Left hindlimb (tissue), 1 donor: ENCODE measurements around the gene TGFB2.
A peak's percentile ranks its signal among the peaks of the same experiment; 100 is the strongest.
"Not testable (repeated sequence)": the region's sequence is repeated elsewhere in the genome, so short reads cannot be mapped to it uniquely, and the experiment has no call there.

Source experiments
- DNase-seq: peaks from one replicate; pipeline ENCODE4 v3.0.0-alpha.2; 2018

Gene TGFB2

DNA sequence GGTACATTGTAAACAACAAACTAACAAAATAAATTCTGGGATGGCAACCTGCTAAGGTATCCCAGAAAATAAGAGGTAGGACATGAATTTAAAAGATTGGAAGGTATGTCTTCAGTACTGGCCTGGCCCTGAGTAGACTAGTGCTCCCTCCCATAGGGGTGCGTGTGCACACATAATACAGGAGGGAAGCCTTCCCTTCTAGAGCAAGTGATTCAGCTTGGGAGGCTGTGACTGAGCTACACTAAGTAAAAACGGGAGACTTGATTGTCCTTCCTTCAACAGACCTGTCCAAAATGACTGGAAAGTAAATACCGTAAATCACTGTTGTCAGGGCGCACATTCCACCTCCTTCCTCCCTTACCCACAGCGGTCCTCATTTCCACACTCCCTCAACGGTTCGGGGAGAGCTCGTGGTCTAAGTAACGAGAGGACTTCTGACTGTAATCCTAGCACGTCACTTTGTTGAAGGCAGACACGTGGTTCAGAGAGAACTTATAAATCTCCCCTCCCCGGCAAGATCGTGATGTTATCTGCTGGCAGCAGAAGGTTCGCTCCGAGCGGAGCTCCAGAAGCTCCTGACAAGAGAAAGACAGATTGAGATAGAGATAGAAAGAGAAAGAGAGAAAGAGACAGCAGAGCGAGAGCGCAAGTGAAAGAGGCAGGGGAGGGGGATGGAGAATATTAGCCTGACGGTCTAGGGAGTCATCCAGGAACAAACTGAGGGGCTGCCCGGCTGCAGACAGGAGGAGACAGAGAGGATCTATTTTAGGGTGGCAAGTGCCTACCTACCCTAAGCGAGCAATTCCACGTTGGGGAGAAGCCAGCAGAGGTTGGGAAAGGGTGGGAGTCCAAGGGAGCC is at the start of gene TGFB2:
Gene TGFB2, plus strand, starts transcription at position 523 of the 859 bp plus-strand sequence. CDS start 1,366 bp downstream, outside the sequence.
- peak; percentile 84 for DNase-seq

DNA sequence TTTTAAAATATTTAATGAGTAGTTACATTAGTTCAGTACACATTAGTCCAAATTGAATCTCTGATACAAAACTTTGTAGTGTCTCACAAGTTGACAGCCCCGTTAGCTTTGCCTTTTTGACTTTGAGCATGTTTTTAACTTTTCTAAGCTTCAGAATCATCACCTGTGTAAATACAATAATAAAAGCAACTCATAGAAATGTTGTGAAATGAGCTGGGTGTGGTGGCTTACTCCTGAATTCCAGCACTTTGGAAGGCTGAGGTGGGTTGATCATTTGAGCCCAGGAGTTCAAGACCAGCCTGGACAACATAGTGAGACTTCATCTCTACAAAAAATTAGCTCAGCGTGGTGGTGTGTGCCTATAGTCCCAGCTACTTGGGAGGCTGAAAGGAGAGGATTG is 49.0 kb upstream of the TGFB2 start:
- DNase-seq: no peak

DNA sequence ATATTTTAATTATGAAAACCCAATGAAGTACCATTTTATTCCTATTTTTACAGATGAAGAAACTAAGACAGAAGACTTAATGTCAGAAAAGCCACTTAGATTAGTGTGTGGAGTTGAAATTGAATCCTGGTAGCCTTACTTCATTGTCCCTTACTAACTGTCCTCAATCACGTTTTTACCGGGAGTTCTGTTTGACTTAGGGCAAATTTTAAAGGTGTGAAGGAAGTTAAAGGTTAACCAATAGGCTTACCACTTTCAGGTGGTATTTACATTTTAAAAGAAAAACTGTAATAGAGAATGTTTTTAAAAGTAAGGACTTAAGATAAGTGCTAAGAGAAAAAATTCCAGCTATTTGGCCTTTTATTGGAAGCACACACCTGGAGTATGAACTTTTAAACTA is 47.7 kb upstream of the TGFB2 start:
- no peak for DNase-seq

DNA sequence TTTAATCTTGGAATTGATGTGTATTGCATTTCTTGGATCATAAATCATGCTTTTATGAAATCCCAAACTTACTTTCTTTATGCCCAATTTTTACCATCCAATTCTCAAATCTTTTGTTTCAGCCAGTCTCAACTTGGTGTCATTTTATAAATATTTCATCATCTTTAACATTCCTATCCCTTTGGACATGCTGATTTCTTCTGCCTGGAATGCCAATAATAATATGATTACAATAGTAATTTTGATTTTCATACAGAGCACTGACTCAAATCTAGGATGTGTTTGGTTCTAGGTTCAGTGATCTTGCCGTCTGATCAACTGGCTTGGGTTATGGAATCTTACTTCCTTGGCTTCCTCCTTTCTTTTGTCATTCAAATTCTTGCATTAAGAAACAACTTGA is 47.3 kb upstream of the TGFB2 start:
- no peak for DNase-seq

DNA sequence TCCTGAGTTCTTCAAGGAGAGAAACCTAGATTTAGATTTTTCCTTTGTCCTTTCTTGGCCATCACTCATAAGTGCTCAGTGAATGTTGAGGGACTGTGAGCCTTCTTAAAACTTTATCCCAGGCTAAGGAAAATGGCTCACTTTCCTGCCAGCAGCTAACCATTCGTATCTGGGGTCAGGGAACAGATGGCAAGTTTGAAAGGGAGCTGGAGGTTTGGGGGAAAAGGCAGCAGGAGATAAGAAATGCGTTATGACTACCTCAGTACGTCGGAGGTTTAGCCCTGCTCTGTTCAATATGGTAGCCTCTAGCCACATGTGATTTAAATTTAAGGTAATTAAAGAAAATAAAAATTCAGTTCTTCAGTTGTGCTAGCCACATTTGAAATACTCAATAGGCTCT is 46.7 kb upstream of the TGFB2 start:
- no peak for DNase-seq

DNA sequence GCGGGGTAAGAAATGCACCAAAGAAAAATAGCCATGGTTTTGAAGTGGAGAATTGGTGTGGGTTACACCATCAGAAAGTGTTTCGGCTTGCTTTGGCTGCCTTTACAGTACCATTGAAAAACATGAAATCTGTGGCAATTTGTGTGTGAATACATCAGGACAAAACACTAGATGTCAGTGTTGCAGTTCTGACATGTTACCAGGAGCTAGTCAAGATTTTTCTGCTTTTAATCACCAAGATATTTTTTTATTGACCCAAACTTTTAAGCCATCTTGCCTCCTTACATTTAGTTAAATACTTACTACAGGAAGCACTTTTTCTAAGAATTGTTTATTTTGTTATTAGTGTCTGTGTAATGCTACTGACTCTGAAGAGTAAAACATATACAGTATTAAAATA is 45.7 kb upstream of the TGFB2 start:
- no peak for DNase-seq

DNA sequence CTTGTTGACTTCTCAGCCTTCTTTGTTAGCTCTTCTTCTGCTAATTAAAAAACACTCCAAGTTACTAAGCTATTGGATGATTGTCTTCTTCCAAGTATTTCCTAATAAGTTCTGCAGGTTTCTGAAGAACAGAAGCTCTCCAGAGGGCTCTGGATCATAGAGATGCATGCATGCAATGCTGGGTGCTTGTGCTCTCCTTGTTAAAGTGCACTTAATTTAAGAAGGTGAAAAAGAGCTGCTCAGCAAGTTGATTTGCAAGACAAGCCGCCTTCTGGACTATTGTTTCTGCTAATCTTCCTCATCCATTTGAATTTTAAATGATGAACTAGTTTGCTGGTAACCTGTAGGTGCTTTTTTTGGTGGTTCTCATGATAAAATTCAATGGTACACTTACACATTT is 43.9 kb upstream of the TGFB2 start:
- DNase-seq: no peak

DNA sequence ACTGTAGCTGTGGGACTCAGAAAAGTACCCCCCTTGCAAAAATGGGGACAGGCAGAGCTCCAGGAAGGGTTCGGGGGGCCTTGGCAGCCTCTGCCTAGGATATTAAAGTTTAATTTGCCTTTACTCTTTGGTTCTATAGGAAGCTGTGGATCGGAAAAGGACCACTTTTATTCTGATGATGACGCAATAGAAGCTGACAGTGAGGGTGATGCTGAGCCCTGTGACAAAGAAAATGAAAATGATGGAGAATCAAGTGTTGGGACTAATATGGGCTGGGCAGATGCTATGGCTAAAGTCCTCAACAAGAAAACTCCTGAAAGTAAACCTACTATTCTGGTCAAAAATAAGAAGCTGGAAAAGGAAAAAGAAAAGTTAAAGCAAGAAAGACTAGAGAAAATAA is 43.0 kb upstream of the TGFB2 start:
- DNase-seq: no peak

DNA sequence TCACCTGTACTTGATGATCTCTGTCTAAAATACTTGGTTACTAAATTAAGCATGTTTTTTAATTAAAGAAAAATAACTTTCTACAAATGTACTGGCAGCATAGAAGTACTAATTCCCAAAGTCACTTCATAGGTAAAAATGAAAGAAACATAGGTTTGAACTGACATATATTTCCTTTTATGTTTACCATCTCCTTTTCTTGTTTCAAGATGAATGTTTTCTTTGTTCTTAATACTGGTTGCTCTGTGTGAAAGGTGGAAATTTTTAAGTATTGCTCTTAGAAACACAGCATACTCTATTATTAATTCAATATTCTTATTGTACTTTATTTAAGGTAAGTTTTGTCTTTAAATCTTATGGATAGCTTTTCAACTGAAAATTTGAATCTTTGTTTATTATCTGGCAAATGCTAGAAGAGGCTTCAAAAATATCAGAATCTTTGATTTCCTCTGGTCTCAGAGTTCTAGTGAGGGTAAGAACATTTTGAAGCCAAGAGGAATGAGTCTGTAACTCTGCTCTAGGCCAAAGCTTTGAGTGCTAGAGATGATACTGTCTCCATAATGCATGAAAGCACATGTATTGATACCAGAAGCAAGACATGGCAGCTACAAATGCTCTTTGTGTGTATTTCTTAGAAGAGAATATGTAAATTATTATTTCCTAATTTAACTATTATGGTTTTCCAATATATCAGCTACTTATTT is 41.8 kb upstream of the TGFB2 start:
- no peak for DNase-seq

DNA sequence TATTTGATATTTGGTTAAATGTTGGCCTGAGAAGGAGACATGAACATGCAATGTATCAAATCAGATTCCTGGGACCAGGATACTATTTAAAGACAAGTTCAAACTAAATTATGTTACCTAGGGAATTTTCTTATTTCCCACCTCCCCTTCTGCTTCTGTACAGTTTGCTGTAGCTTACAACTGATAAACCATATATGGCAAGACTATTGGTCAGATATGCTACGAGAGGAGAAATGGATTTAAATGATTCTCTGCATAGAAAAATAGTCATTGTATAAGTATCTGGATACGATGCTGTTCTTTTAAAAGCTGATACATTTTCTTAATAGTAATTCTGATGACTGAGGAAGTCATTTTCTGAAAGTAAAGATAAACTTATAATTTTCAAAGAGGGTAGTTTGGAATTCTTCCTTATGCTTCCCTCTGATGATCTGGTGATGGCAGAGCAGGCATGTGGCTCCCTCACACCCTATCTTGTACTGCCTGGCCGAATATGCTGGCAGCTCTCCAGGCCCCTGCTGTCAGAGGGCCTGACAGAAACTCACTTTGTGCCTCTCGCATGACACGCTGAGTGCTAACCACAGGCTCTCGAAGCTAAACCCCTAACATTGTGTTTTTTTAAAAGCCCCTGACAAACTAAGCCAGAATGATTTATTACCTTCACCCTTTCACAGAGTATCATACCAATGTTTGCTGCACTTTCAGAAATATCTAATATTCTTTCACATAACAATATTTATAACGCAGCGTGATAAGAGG is 40.7 kb upstream of the TGFB2 start:
- peak; percentile 48 for DNase-seq

DNA sequence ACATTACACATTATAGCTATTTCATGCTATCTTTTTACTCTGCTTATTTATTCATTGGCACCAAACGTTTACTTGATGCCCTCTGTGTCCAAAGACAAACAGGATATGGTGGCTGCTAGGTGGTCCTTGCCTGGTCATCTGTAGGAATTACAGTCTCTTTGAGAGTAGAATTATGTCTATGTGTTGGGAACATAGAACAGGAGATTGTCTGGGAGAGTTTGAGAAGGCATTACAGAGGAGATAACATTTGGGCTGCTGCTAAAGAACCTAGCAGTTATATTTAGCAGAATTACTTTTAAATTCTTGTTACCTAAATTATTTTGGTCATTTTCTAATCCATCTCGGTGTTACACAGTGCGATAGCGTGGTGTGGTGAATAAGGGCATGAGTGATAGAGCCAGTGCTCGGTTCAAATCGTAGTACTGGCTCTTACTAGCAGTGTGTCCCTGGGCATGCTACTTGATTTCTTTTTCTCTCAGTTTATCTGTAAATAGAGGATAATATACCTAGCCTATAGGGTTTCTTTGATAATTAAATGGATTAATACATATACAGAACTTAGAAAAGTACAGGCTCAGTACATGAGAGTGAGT is 39.6 kb upstream of the TGFB2 start:
- no peak for DNase-seq

DNA sequence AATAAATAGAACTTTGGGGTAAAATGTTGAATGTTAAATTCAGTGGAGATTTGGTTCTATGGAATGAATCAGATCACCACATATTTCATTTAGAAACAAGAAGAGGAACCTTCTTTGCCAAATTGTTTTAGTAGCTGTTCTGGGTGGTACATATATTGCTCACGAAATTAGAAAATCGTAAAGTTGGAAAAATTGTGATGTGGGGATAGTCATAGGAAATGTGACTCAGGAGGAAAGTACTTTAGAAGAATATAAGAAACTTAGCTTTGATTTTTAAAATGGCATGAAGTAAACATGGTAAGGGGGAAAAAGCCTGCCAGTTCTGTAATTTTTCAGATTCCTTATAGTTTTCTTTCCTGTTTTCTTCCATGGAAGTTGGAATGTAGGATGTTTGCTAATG is 32.6 kb upstream of the TGFB2 start:
- no peak for DNase-seq

DNA sequence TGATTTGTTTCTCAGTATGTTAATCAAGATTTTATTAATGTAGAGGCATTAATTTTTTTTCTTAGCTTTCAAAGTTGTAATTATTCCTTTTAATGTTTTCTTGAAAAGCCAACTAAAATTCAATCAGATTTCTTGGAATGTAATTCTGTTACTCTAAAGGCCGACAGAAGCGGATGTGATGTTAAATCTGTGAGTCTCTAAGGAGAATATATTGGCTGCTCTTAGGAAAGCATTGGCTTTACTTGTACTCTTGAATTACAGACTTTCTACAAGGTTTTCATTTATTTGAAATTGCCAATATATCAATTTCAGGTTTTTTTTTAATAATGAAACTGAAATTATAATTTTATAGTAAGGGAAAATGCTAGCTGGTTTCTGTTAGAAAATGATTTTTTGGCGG is 30.8 kb upstream of the TGFB2 start:
- no peak for DNase-seq

DNA sequence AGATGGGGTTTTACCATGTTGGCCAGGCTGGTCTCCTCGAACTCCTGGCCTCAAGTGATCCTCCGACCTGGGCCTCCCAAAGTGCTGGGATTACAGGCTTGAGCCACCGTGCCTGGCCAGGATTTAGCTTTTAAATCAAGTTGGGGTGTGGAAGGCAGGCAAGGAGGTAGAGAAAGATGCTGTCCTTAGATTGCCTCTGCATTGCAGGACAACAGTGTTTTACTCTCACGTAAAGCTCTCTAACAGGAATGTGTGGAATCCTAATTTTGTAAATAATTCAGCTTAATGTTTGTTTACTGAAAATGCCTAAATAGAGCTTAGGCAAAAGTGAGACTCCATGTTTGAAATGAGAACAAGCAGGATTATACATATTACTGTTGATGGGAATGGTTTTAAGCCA is 29.5 kb upstream of the TGFB2 start:
- DNase-seq: no peak

DNA sequence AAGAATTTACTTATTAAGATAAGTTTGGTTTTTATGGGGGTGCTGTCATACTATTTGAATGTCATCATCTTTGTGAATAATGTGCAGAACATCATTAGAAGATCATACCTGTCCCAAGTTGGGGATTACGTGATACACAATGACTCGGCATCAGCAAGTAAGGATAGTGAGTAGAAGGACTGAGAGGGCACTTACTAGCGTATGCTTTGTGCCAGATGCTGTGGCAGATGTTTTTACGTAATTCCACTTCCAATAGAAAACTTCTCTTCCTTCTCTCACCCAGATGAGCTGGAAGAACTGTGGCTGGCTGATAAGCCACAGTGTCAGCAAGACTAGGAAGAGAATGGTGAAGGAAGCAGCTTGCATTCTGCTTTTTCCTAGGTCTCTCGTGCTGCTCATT is 28.1 kb upstream of the TGFB2 start:
- DNase-seq: no peak

DNA sequence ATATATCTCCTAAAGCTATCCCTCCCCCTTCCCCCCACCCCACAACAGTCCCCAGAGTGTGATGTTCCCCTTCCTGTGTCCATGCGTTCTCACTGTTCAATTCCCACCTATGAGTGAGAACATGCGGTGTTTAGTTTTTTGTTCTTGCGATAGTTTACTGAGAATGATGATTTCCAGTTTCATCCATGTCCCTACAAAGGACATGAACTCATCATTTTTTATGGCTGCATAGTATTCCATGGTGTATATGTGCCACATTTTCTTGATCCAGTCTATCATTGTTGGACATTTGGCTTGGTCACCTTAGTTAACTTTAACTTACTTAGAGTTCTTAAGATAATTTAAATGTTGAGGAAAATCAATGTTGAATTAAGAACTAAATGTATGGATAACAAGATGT is 25.0 kb upstream of the TGFB2 start:
- DNase-seq: not testable (repeated sequence)

DNA sequence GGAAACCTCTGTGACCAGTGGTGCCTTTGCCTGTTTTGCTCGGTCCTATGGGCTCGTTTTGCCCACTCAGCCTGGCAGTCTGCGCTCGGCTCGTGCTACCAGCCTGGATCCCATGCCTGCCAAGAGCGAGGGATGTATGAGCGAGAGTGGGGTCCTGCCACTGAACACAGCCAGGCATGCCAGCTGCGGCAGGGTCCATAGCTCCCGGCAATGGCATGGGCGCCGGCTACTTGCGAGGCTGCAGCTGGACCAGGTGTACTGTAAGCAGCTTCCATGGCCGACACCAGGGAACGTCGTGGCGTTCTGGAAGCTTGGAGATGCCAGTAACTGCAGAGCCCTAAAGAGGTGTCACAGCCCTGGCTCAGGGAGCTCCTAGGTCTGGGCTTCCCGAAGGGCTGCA is 22.4 kb upstream of the TGFB2 start:
- DNase-seq: no peak

DNA sequence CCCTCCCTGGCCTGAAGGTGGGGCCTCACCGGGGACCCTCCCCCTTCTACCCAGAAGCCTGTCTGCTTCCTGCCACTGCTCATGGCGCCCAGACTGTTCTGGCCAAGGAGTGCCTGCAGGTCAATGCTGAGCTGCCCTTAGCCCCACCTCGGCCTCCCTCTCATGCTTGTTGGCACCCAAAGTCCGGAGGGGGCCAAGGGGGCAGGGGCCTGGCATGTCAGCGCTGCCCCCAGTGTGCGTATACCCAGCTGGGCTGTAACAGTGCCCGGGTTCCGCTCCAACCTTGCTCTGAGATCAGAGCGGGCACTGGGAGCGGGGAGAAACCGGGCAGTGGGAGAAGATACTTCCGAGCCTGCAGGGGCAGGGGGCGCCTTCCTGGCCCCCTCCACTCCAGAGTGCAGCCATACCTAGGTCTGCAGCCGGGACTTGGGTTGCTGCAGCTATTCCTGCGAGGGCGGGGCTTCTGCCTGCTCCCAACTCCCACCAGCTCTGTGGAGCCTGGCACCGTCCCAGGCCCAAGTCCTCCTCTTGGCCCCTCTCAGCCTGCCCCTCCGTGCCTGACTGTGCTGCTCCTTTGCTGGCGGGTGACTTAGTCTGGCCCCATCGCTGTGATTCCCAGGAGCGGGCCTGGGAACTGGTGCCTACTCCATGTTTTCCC is 21.4 kb upstream of the TGFB2 start:
- no peak for DNase-seq

DNA sequence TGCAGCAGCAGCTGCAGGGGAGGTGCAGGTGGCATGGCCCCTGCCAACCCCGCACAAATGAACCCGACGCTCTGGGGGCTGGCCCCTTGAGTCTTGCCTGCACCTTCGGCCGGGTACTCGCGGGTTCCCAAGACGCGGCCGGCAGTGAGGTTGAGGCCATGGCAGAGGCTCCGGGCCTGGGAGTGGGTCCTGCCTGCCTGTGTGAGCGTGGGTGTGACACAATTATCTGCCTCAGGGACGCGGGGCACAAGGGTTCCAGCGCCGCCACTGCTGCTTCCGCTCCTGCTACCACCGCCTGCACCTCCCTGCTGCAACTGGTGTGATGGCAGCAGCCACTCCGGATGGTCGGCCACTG is 20.9 kb upstream of the TGFB2 start:
- no peak for DNase-seq

DNA sequence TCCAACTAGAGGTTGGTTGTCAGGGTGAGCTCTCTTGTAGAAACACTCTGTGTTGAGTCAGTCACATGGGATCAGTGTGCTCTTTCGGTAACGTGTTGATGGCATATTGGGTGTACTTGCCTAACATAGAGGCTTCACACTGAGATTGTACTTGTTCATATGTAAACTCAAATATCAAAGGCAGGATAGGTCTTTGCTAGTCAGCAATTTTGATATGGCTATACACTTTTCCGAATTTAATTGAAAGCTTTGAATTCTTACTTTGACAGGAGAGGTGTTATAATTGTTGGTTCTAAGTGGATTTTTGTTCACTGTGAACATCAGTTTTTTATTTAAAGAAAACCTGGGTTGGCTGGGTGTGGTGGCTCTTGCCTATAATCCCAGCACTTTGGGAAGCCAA is 16.4 kb upstream of the TGFB2 start:
- no peak for DNase-seq

DNA sequence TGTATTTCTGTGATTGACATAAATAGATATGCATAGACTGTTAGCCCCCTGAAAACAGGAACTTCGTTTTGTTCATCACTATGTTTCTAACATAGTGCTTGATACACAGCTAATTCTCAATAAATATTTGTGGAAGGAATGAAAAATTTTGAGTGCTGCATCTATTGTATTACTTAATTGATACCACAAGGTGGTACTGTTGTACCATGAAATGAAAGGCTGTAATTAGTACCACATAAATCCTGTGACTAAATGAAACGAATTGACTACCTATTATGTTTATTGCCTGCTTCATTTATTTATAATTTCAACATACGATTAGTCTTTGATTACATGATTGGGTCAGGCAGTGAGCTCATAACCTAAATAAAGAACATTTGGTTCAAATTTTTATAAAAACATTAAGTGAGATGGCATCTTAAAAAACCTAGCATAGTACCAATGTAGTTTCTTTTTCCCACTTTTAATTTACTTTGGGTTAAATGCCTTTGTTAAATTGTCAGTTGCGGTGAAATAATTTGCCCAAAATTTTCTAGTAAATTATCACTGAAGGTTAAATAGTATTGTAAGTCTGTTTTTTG is 15.0 kb upstream of the TGFB2 start:
- DNase-seq: no peak

DNA sequence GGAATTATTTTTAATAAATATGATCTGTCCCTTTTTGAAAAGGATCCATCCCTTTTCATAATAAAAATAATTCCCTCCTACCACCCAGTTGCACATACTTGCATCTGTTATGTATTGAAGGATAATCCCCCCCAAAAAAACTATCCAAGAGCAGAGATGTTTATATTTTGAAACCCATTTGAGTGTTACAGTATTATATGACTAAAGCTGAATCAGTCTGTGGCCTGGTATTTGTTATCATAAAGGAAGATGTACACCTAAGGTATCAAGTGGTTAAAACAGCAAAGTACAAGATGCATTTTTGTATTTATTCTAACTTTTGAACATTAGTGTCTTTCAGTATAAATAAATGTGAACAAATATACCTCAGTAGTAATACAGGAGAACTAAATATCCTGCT is 12.7 kb upstream of the TGFB2 start:
- DNase-seq: no peak

DNA sequence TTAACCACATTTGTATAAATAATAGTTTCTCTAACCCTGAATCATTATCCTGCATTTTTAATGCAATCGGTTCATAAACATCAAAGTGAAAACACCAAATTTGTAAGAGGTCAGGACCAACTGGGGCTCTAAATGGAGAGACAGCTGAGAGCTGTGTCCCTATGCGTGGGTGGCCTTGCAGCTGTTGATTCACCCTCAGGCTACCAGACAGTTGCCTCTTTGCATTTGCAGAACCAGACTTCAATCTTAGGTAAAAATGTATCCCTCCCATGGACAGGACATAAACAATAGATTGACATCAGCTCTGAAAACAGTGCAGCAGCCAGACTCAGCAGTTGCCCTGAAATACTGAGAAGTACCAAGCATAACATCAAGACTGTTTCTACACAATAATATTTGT is 8.8 kb upstream of the TGFB2 start:
- DNase-seq: no peak
